Spleen (tissue), 7 donors: ENCODE measurements around the gene LOXHD1.

Source experiments
- CTCF ChIP-seq, 11 experiments: fragments of 200-600 bp in 7 of 11; fragments of 450-650 bp in 4 of 11; sonication (generic) in 4 of 11; IDR thresholded peaks in 8 of 11; conservative IDR thresholded peaks in 3 of 11; 1 replicate in 7 of 11; 2 replicates in 4 of 11; pipeline versions ENCODE4 v1.4.0 to v1.8.0; 2016 to 2021; ENCODE audit warnings: antibody characterized with exemption in 11 of 11, inconsistent platforms in 4 of 11, mild to moderate bottlenecking in 1 of 11
- POLR2A ChIP-seq, 3 donors: fragments of 450-650 bp; IDR thresholded peaks; one replicate each; pipeline ENCODE4 v1.5.1; 2017; ENCODE audit warnings: antibody characterized with exemption in 3 of 3, mild to moderate bottlenecking in 1 of 3
- POLR2AphosphoS5 ChIP-seq, 3 donors: sonication (generic); formaldehyde crosslinking; IDR thresholded peaks; one replicate each; pipeline ENCODE4 v1.5.1; 2017; ENCODE audit warnings: antibody characterized with exemption in 3 of 3
- donor health status: DM: no; HTN: no; CAD: no; lungs with moderate emphysema.
- donor health status: DM: no; HTN: no; CAD: no.
- donor health status: DM: no; HTN: no; CAD: no.

- TF ChIP-seq CTCF (IDR thresholded peaks at IDR 0.05 in 8 of 11, conservative IDR thresholded peaks at IDR 0.05 in 3 of 11) (no peak), POLR2A (IDR thresholded peaks at IDR 0.05) (no peak), POLR2AphosphoS5 (IDR thresholded peaks at IDR 0.05) (no peak)
These were observed 86.9 kb downstream of the LOXHD1 start for GRCh38 chr18:46570134-46570533.
